HG02870 (cell line): ENCODE data around the gene MEGF9.
A peak's percentile ranks its signal among the peaks of the same experiment; 100 is the strongest.
"Not testable (repeated sequence)": the region's sequence is repeated elsewhere in the genome, so short reads cannot be mapped to it uniquely, and the experiment has no call there.

Experiments used
- ATAC-seq: cut with Tn5 transposase; IDR thresholded peaks from one replicate; pipeline ENCODE4 v1.9.1; 2021; ENCODE audit warnings: mild to moderate bottlenecking, moderate library complexity; ENCODE audit not compliant: unreplicated experiment

MEGF9 gene

GRCh38 chr9:120659676-120660075, 54.6 kb downstream of the MEGF9 start:
- no peak for ATAC-seq

DNA sequence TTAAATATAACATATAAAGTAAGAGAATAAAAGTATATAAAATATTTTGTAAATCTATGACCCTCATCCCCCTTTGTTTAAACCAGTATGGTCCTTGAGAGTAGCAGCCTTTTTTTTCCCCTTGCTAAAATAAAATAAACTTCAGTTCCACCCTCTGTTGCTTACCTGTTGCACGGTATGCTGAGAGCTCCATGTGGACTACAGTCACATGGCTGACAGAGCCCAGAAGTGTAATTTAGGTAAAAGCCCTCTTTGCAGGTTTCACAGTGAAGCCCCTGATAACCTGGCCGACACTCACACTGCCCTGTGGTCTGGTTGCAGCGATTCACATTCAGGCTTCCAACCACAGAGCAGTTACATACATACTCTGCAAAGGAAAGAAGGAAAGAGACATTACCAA, 55.1 kb downstream of the MEGF9 start:
- ATAC-seq: no peak

DNA sequence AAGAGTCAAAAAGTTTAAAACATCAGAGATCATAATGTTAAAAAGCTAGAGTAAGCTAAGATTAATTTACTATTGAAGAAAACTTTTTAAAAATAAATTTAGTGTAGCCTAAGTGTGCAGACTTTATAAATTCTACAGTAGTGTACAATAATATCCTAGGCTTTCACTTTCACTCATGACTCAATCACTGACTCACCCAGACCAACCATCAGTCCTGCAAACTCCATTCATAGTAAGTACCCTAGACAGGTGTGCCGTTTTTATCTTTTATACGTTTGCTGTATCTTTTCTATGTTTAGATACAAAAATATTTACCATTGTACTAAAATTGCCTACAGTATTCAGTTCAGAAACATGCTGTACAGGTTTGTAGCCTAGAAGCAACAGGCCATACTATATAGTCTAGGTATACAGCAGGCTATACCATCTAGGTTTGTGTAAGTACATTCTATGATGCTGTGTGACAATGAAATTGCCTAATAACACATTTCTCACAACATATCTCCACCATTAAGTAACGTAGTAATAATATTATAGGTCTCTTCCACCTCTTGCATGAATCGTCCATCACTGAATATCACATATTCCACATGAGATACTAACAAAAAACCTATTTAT, 59.2 kb downstream of the MEGF9 start:
- peak; percentile 92 for ATAC-seq

DNA sequence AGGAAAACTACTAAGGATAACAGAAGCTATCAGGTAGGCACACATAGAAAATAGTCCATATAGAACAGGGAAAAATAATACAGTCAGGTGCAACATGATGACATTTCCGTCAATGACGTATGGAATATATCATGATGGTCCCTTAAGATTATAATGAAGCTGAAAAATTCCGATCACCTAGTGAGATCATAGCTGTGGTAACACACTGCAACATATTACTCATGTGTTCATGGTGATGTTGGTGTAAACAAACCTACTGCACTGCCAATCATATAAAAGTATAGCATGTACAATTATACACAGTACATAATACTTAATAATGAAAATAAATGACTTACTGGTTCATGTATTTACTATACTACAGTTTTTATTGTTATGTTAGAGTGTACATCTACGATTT, 60.0 kb downstream of the MEGF9 start:
- no peak for ATAC-seq

DNA sequence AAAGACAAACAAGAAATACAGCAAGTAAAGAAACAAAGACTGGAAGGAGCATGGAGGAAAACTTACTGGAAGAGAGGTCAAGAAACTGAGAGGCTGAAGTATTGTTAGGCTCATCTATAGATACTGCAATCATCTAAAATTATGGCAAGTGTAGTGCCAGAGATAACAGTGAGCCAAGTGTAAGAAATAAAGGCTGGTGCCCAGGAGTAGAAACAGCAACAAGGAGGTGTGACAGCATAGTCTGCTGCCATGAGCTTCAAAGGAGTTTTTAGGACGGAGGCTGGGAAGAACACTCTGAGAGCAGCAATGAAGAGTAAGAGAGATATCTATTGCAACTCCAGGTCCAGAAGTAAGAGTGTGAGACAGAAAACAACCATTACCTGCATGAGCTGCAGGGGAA, 60.5 kb downstream of the MEGF9 start:
- no peak for ATAC-seq

DNA sequence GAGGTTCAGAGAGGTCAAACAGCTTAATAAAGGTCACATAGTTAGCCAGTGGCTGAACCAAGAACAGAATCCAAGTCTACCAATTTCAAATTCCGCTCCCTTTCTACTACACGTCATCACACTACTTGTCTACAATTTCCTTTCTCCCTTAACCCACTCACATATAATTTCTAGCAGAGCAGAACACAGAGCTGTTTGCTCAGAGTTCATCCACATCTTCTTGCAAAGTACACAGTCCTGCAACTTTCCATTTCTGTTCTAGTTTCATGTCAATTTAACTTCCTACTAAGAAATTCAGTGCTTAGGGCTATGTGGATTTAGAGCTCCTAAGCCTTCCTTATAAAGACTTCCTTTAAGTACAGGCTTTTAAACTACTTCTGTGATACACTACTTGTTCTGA, 61.3 kb downstream of the MEGF9 start:
- ATAC-seq: no peak

GRCh38 chr9:120650352-120650751, 63.9 kb downstream of the MEGF9 start:
- no peak for ATAC-seq

- ATAC-seq: no peak
Measured at GRCh38 chr9:120648581-120649197, 65.6 kb downstream of the MEGF9 start.

DNA sequence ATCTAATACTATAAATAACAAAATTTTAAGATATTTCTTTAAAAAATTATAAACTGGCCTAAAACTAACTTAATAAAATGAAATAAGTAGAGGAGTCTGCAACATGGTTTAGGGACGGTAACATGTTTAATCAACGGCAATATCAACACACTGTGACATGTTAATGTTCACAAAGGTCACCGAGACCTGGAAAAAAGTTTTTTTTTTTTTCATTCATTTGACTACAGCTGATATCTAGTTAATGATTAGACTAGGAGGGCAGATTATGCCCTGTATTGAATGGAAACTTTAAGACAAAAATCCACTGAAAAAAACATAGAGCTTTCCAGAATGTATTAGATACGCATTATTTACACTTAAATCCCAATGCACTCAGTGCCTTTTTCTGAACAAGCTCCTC, 67.3 kb downstream of the MEGF9 start:
- ATAC-seq: no peak

DNA sequence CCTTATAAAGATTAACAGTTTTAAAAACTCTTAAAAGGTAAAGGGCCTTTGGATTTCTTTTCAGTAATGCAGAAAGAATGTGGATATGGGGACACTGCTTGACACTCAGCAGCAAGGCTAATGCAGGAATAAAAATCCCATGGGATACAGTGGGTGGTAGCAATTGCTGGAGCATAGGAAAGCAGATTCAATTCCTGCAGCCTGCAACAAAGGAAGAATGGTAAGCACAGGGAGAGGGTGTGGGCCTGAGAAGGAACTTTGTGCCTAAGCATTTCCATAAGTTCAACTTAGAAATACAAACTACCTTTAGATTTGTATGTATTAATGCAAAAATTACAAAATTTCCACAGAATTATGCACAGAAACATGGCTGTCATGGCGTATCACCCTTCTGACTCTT, 68.5 kb downstream of the MEGF9 start:
- no peak for ATAC-seq

GRCh38 chr9:120643061-120643460, 71.2 kb downstream of the MEGF9 start:
- no peak for ATAC-seq

DNA sequence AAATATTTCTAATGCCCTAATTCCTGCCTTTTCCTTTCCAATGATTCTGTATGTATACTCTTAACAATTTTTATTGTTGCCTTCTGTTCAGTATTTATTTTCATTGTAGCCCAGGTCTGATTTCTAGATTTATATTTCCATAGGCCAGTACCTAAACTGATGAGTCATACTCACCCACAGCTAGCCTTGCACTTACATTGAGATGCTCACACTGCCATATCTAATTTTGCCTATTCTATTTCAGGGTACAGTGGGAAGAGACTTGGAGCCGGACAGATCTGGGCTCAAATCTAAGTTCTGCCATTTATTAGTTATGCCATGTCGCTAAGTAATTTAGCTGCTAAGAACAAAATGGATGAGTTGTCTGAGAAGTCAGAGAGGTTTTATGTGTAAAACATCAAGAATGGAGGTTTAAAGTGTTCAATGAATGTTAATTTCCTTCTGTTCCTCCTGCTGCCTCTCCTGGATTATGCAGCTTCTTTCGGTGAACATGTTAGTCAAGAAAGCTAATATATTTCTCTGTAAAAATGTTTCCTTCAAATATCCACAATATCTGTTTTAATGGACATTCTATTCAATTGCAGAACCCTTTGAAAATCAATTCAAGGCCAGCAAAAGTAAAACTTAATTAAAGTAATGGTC, 72.0 kb downstream of the MEGF9 start:
- ATAC-seq: no peak

DNA sequence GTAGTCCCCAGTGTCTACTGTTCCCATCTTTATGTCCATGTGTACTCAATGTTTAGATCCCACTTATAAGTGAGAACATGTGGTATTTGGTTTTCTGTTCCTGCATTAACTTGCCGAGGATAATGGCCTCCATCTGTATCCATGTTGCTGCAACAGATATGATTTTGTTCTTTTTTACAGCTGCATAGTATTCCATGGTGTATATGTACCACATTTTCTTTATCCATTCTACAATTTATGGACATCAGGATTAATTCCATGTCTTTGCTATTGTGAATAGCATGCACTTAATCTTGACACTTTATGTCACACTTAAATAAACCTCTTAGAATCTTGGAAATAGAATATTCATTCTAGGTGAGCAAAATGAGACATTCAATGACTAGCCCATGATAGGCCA, 73.4 kb downstream of the MEGF9 start:
- not testable (repeated sequence) for ATAC-seq

- ATAC-seq: no peak
Measured at GRCh38 chr9:120640380-120640779, 73.9 kb downstream of the MEGF9 start.

- ATAC-seq: no peak
Measured at GRCh38 chr9:120637919-120638318, 76.4 kb downstream of the MEGF9 start.

DNA sequence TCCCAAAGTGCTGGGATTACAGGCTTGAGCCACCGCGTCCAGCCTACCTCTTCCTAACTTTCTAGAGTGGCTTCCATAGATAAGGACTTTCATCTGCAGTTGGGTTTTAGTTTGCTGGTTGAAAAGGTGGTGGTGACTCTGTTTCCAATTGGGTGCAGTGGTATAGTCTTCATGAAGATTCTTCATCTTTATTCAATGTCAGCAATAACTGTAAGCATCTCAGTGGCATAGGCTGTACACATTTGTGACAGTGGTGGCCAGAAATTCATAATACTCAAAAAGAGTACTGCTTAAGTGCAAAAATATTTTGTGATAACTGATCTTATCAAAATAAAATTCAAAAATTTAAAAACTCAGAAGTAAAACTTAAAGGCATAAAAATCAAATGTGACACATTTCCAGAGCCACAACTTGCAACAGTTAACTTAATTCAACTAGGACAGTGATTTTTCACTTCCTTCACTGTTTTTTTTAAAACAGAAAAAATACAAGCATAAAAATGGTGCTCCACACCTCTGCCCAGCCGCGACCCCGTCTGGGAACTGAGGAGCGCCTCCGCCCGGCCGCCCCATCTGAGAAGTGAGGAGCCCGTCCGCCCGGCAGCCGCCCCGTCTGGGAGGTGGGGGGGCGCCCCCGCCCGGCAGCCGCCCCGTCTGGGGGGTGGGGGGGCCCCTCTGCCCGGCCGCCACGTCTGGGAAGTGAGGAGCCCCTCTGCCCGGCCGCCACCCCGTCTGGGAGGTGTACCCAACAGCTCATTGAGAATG, 77.9 kb downstream of the MEGF9 start:
- no peak for ATAC-seq

DNA sequence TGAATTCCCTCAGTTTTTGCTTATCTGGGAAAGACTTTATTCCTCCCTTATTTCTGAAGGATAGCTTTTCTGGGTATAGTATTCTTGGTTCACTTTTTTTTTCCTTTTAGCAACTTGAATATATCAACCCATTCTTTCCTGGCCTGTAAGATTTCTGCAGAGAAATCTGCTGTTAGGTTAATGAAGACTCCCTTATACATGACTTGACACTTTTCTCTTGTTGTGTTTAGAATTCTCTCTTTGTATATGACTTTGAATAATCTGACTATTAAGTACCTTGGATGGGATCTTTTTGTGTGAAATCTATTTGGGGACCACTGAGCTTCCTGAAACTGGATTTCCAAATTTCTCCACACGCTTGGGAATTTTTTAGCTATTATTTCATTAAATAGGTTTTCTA, 79.3 kb downstream of the MEGF9 start:
- no peak for ATAC-seq

GRCh38 chr9:120630333-120630732, 83.9 kb downstream of the MEGF9 start:
- no peak for ATAC-seq

GRCh38 chr9:120628925-120629497, 85.3 kb downstream of the MEGF9 start:
- not testable (repeated sequence) for ATAC-seq

DNA sequence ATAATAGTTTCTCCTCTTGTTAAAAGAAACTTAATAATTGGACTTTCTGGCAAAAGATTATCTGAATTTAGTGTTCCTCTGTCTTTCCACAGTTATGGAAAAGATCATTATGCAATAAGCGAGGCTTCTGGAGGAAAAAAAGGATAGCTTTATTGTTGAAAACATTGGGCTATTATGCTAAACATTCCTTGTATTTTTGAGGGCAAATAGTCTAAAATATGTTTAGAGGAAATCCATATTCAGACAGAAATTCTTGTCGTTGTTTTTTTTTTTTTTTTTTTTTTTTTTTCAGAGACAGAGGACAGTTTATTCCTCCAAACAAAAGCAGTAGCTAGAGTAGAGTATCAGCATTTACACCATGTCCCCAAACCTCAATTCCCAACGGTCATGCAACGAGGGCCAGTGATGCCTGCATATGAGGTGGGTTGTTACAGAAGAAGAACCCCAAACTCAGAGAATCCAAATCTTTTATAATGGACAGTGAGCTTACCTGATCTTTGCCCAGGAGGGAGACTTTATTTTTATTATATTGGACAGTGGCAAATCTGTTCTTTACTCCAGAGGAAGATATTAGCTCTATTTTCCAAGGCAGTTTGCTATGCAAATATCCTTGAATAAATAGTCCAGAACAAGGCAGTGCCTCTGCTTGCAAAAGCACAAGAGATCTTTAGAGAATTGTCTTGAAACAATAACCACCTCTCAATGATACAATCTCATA, 85.9 kb downstream of the MEGF9 start:
- no peak for ATAC-seq

GRCh38 chr9:120627073-120627472, 87.2 kb downstream of the MEGF9 start:
- ATAC-seq: no peak
